ENCODE measurements around the gene CDH4. TPM values are rescaled to one million over a fixed set of nuclear protein-coding genes. Genes with fewer than 3 reads are reported as not detected.
A peak's percentile ranks its signal among the peaks of the same experiment; 100 is the strongest.

CDH4 gene
- total RNA-seq, 1 experiment from 2014 or later = not detected

DNA sequence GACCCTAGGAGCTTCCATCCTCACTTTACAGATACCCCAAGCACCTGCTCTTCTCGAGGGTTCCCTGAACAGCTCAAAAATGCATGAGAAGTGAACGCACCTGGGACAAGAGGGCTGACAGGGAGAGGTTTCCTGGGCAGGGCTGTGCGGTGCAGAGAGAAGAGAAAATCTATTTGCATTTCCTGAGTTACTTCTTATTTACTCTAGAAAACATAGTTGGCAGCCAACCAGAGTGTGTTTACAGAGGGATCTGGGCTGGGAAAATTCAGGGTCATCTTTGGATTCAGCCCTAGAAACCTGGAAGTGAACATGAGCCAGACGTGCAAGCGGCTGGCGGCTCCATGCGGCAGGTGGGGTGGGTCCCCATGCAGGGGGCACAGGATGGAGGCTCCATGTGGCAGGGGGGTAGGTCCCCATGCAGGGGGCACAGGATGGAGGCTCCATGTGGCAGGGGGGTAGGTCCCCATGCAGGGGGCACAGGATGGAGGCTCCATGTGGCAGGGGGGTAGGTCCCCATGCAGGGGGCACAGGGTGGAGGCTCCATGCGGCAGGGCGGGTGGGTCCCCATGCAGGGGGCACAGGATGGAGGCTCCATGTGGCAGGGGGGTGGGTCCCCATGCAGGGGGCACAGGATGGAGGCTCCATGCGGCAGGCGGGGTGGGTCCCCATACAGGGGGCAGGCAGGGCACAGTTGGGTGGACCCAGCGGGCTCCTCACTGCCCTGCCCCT, 471.6 kb downstream of the CDH4 start:
- Histone ChIP-seq H3K27me3 (ENCODE audit: insufficient read depth, low read depth) (peaks cover 66% of the 10 kb centered on the region), H3K79me2 (ENCODE audit: low read depth) (no peaks in the 10 kb centered on the region), H3F3A (ENCODE audit: insufficient read depth, low read depth) (no peaks in the 10 kb centered on the region), H3K9me2 (ENCODE audit: insufficient read depth) (no peaks in the 10 kb centered on the region), H3K36me3 (ENCODE audit: low read depth) (no peaks in the 10 kb centered on the region), H3K27ac (no peak overlapping the region), H4K20me1 (ENCODE audit: insufficient read depth) (no peaks in the 10 kb centered on the region), H3K9me3 (ENCODE audit: insufficient read depth, low read depth) (no peaks in the 10 kb centered on the region), H2AFZ (no peak overlapping the region), H3K4me2 (no peak overlapping the region), H3K4me1 (replicated peaks; ENCODE audit: insufficient read depth) (no peaks in the 10 kb centered on the region), H3K4me3 (no peak overlapping the region)
- BruUV-seq (replicated peaks) = no TSS peak
- ChIA-PET POLR2A (ENCODE audit: unreplicated experiment) (no interaction called here), CTCF (no interaction called here)
- intact Hi-C loops (cut with micrococcal nuclease; ENCODE audit: unreplicated experiment) = no loop called here
- TF ChIP-seq, protein P1, sequence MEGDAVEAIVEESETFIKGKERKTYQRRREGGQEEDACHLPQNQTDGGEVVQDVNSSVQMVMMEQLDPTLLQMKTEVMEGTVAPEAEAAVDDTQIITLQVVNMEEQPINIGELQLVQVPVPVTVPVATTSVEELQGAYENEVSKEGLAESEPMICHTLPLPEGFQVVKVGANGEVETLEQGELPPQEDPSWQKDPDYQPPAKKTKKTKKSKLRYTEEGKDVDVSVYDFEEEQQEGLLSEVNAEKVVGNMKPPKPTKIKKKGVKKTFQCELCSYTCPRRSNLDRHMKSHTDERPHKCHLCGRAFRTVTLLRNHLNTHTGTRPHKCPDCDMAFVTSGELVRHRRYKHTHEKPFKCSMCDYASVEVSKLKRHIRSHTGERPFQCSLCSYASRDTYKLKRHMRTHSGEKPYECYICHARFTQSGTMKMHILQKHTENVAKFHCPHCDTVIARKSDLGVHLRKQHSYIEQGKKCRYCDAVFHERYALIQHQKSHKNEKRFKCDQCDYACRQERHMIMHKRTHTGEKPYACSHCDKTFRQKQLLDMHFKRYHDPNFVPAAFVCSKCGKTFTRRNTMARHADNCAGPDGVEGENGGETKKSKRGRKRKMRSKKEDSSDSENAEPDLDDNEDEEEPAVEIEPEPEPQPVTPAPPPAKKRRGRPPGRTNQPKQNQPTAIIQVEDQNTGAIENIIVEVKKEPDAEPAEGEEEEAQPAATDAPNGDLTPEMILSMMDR (conservative IDR thresholded peaks at IDR 0.05) = no peak
- TF ChIP-seq EZH2 (IDR thresholded peaks at IDR 0.05; ENCODE audit: low read depth) = no peak
- DNase-seq = no peak

DNA sequence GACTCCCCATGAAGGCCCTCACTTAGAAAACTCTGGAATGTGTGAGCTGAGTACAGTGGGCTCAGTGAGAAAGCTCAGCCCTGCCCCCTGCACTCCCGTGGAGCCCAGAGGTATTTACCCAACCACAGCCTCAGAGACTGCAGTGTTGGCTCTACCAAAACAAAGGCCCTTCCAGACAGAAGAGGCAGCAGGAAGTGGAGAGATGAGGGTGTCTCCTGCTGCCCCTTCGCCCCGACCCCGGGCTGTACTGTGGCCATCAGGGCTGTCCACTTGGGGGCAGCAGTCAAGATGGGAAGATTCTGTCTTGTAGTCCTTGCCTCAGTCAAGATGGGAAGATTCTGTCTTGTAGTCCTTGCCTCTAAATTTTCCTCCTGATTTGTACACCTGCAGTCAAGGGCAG, 472.3 kb downstream of the CDH4 start:
- Histone ChIP-seq H4K20me1 (ENCODE audit: insufficient read depth) (no peaks in the 10 kb centered on the region), H3K9me3 (ENCODE audit: insufficient read depth, low read depth) (no peaks in the 10 kb centered on the region), H3K36me3 (ENCODE audit: low read depth) (no peaks in the 10 kb centered on the region), H3K27ac (no peak overlapping the region), H3K79me2 (ENCODE audit: low read depth) (no peaks in the 10 kb centered on the region), H3K4me3 (no peak overlapping the region), H2AFZ (no peak overlapping the region), H3K4me2 (no peak overlapping the region), H3K9me2 (ENCODE audit: insufficient read depth) (no peaks in the 10 kb centered on the region), H3F3A (ENCODE audit: insufficient read depth, low read depth) (no peaks in the 10 kb centered on the region), H3K4me1 (replicated peaks; ENCODE audit: insufficient read depth) (no peaks in the 10 kb centered on the region), H3K27me3 (ENCODE audit: insufficient read depth, low read depth) (peaks cover 66% of the 10 kb centered on the region)
- ChIA-PET POLR2A (ENCODE audit: unreplicated experiment) (no interaction called here), CTCF (no interaction called here)
- DNase-seq = no peak
- no TSS peak for BruUV-seq (replicated peaks)
- intact Hi-C loops (cut with micrococcal nuclease; ENCODE audit: unreplicated experiment) = no loop called here
- no peak for TF ChIP-seq EZH2 (IDR thresholded peaks at IDR 0.05; ENCODE audit: low read depth)
- TF ChIP-seq, protein P1 (conservative IDR thresholded peaks at IDR 0.05) = 0 out of 2 replicates have a peak, but pooled peaks have one; percentile 30

DNA sequence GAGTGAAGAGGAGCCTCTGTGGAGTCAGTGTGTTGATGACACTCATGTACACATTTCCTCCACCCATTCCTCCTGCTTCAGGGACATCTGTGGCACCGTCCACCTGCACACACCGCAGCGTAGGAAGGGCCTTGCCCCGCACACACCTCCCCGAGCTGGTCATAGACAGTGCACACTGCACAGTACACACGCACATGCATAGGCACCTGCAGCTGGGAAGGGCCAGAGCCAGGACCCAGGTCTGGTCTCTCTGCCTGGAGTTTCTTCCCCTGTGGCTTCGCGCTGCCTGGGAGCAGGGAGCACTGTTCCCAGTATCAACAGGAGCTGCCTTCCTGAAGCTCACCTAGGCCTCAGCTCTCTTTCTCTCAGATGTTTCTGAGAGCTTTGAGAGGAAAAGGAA, 473.1 kb downstream of the CDH4 start:
- Histone ChIP-seq H3K4me2 (no peak overlapping the region), H3K27ac (no peak overlapping the region), H3K79me2 (ENCODE audit: low read depth) (no peaks in the 10 kb centered on the region), H3K27me3 (ENCODE audit: insufficient read depth, low read depth) (peaks cover 66% of the 10 kb centered on the region), H3K4me3 (no peak overlapping the region), H3F3A (ENCODE audit: insufficient read depth, low read depth) (no peaks in the 10 kb centered on the region), H2AFZ (no peak overlapping the region), H3K4me1 (replicated peaks; ENCODE audit: insufficient read depth) (no peaks in the 10 kb centered on the region), H4K20me1 (ENCODE audit: insufficient read depth) (no peaks in the 10 kb centered on the region), H3K9me2 (ENCODE audit: insufficient read depth) (no peaks in the 10 kb centered on the region), H3K9me3 (ENCODE audit: insufficient read depth, low read depth) (no peaks in the 10 kb centered on the region), H3K36me3 (ENCODE audit: low read depth) (no peaks in the 10 kb centered on the region)
- TF ChIP-seq, protein P1 (conservative IDR thresholded peaks at IDR 0.05) = no peak
- TF ChIP-seq EZH2 (IDR thresholded peaks at IDR 0.05; ENCODE audit: low read depth) = no peak
- ChIA-PET POLR2A (ENCODE audit: unreplicated experiment) (no interaction called here), CTCF (no interaction called here)
- no TSS peak for BruUV-seq (replicated peaks)
- DNase-seq = no peak
- intact Hi-C loops (cut with micrococcal nuclease; ENCODE audit: unreplicated experiment) = no loop called here
